ENCODE results near the gene BMP6.

DNA sequence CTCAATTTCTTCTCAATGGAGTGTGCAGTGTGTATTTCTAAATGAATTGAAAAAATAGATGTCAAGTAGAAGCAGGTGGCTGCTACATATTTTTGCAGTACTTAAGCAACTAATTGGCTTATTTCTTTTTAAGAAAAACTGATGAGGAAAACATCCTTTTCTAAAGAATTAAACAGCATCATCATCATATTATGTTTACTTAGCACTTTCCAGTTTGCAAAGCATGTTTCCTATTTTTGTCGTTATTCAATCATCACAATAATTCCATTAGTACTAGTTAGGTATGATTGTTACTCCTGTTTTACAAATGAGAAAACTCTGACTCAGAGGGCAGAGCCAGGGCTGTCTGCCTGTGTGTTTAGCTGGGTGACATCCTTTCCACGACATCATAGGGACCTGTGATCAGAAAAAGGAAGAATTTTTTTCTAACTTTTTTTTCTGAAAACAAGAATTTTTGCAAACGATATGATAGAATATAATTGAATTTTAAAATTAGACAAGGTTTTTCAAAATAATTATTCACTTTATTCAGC is 22.7 kb upstream of the BMP6 start:
- TF ChIP-seq POLR2AphosphoS5 (IDR thresholded peaks at IDR 0.05; ENCODE audit: low read depth, low read length): no peak
- TF ChIP-seq, protein P1, sequence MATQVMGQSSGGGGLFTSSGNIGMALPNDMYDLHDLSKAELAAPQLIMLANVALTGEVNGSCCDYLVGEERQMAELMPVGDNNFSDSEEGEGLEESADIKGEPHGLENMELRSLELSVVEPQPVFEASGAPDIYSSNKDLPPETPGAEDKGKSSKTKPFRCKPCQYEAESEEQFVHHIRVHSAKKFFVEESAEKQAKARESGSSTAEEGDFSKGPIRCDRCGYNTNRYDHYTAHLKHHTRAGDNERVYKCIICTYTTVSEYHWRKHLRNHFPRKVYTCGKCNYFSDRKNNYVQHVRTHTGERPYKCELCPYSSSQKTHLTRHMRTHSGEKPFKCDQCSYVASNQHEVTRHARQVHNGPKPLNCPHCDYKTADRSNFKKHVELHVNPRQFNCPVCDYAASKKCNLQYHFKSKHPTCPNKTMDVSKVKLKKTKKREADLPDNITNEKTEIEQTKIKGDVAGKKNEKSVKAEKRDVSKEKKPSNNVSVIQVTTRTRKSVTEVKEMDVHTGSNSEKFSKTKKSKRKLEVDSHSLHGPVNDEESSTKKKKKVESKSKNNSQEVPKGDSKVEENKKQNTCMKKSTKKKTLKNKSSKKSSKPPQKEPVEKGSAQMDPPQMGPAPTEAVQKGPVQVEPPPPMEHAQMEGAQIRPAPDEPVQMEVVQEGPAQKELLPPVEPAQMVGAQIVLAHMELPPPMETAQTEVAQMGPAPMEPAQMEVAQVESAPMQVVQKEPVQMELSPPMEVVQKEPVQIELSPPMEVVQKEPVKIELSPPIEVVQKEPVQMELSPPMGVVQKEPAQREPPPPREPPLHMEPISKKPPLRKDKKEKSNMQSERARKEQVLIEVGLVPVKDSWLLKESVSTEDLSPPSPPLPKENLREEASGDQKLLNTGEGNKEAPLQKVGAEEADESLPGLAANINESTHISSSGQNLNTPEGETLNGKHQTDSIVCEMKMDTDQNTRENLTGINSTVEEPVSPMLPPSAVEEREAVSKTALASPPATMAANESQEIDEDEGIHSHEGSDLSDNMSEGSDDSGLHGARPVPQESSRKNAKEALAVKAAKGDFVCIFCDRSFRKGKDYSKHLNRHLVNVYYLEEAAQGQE (IDR thresholded peaks at IDR 0.05; ENCODE audit: insufficient read depth in 1 of 2, low read depth in 2 of 2, low read length in 2 of 2): no peak
